SK-N-SH treated with all-trans-retinoic acid at 6 μM for 48 hours (cell line): ENCODE data around the gene TXN2.

Experiments used
- ATAC-seq: fragments of 200-7000 bp; cut with Tn5 transposase; 3 replicates; pipeline ENCODE4 v1.9.1; 2020; ENCODE audit warnings: mild to moderate bottlenecking, moderate library complexity
- ARNTL ChIP-seq: fragments of 450-650 bp; formaldehyde crosslinking; IDR thresholded peaks from 2 replicates; pipeline ENCODE4 v1.5.0; 2020; ENCODE audit warnings: low read depth, mild to moderate bottlenecking, moderate library complexity, borderline replicate concordance
- BACH2 ChIP-seq: fragments of 250-450 bp; sonication (Bioruptor Pico); IDR thresholded peaks from 2 replicates; pipeline ENCODE4 v1.9.0; 2021; ENCODE audit warnings: mild to moderate bottlenecking, borderline replicate concordance
- CREB5 ChIP-seq: fragments of 250-450 bp; sonication (Bioruptor Pico); IDR thresholded peaks from 2 replicates; pipeline ENCODE4 v1.5.1; 2020; ENCODE audit warnings: low read depth, mild to moderate bottlenecking, moderate library complexity
- CSDC2 ChIP-seq: fragments of 250-450 bp; sonication (Bioruptor Pico); IDR thresholded peaks from 2 replicates; pipeline ENCODE4 v1.5.0; 2020; ENCODE audit warnings: mild to moderate bottlenecking, moderate library complexity
- CSRNP3 ChIP-seq: fragments of 250-450 bp; sonication (Bioruptor Pico); IDR thresholded peaks from 2 replicates; pipeline ENCODE4 v1.5.1; 2021; ENCODE audit warnings: mild to moderate bottlenecking, moderate library complexity
- ESRRG ChIP-seq: fragments of 250-450 bp; sonication (Bioruptor Pico); IDR thresholded peaks from 2 replicates; pipeline ENCODE4 v1.6.1; 2021; ENCODE audit warnings: mild to moderate bottlenecking
- GLIS3 ChIP-seq: fragments of 250-450 bp; sonication (Bioruptor Pico); IDR thresholded peaks from 2 replicates; pipeline ENCODE4 v1.5.0; 2020; ENCODE audit warnings: mild to moderate bottlenecking, moderate library complexity
- ISL1 ChIP-seq: fragments of 250-450 bp; sonication (Bioruptor Pico); IDR thresholded peaks from 2 replicates; pipeline ENCODE4 v2.1.2; 2022; ENCODE audit warnings: mild to moderate bottlenecking, moderate library complexity
- OSR1 ChIP-seq: fragments of 250-450 bp; sonication (Bioruptor Pico); IDR thresholded peaks from 2 replicates; pipeline ENCODE4 v1.8.0; 2022; ENCODE audit warnings: moderate library complexity, mild to moderate bottlenecking, inconsistent platforms
- PATZ1 ChIP-seq: fragments of 250-450 bp; sonication (Bioruptor Pico); IDR thresholded peaks from 2 replicates; pipeline ENCODE4 v1.8.0; 2020; ENCODE audit warnings: mild to moderate bottlenecking, moderate library complexity, borderline replicate concordance
- POU6F1 ChIP-seq: fragments of 250-450 bp; sonication (Bioruptor Pico); IDR thresholded peaks from 2 replicates; pipeline ENCODE4 v1.8.0; 2021; ENCODE audit warnings: low read depth, mild to moderate bottlenecking, moderate library complexity, borderline replicate concordance
- PPARA ChIP-seq: fragments of 250-450 bp; sonication (Bioruptor Pico); IDR thresholded peaks from 2 replicates; pipeline ENCODE4 v1.5.0; 2020; ENCODE audit warnings: mild to moderate bottlenecking, borderline replicate concordance
- RARB ChIP-seq: fragments of 250-450 bp; sonication (Bioruptor Pico); IDR thresholded peaks from 2 replicates; pipeline ENCODE4 v1.8.0; 2021; ENCODE audit warnings: mild to moderate bottlenecking, moderate library complexity
- TCF4 ChIP-seq: fragments of 250-450 bp; sonication (Bioruptor Pico); IDR thresholded peaks from 2 replicates; pipeline ENCODE4 v1.8.0; 2021; ENCODE audit warnings: mild to moderate bottlenecking, moderate library complexity, borderline replicate concordance
- TOX ChIP-seq: fragments of 250-450 bp; sonication (Bioruptor Pico); IDR thresholded peaks from 2 replicates; pipeline ENCODE4 v1.8.0; 2021; ENCODE audit warnings: mild to moderate bottlenecking, moderate library complexity, borderline replicate concordance
- TSHZ2 ChIP-seq: fragments of 250-450 bp; sonication (Bioruptor Pico); IDR thresholded peaks from 2 replicates; pipeline ENCODE4 v1.5.0; 2020; ENCODE audit warnings: mild to moderate bottlenecking, moderate library complexity
- ZC3H10 ChIP-seq: fragments of 250-450 bp; sonication (Bioruptor Pico); IDR thresholded peaks from 2 replicates; pipeline ENCODE4 v1.5.1; 2021; ENCODE audit warnings: mild to moderate bottlenecking, moderate library complexity
- ZFP3 ChIP-seq: fragments of 250-450 bp; sonication (Bioruptor Pico); IDR thresholded peaks from 2 replicates; pipeline ENCODE4 v1.5.0; 2020; ENCODE audit warnings: mild to moderate bottlenecking, moderate library complexity
- ZFP30 ChIP-seq: fragments of 450-650 bp; formaldehyde crosslinking; IDR thresholded peaks from 2 replicates; pipeline ENCODE4 v1.5.0; 2022; ENCODE audit warnings: mild to moderate bottlenecking, moderate library complexity
- ZNF565 ChIP-seq: fragments of 450-650 bp; formaldehyde crosslinking; conservative IDR thresholded peaks from 2 replicates; pipeline ENCODE4 v1.5.0; 2020; ENCODE audit warnings: low read depth, mild to moderate bottlenecking, moderate library complexity
- ZNF70 ChIP-seq: fragments of 450-650 bp; formaldehyde crosslinking; IDR thresholded peaks from 2 replicates; pipeline ENCODE4 v1.5.0; 2020; ENCODE audit warnings: mild to moderate bottlenecking, moderate library complexity
- ZNF8 ChIP-seq: fragments of 450-650 bp; formaldehyde crosslinking; IDR thresholded peaks from 2 replicates; pipeline ENCODE4 v1.5.0; 2020; ENCODE audit warnings: mild to moderate bottlenecking, moderate library complexity

The TXN2 gene

GRCh38 chr22:36447632-36448031 lies 33.8 kb downstream of the TXN2 start:
- no peak for ATAC-seq
- TF ChIP-seq ZNF8 (CRISPR knock-in tag) (no peak), ZFP3 (CRISPR knock-in tag) (no peak), TCF4 (CRISPR knock-in tag) (no peak), PATZ1 (no peak), ESRRG (CRISPR knock-in tag) (no peak), CREB5 (CRISPR knock-in tag) (no peak), OSR1 (no peak), PPARA (CRISPR knock-in tag) (no peak), GLIS3 (CRISPR knock-in tag) (no peak), CSDC2 (CRISPR knock-in tag) (no peak), ZNF565 (CRISPR knock-in tag) (no peak), ZFP30 (CRISPR knock-in tag) (no peak), TOX (no peak), CSRNP3 (CRISPR knock-in tag) (no peak), ZC3H10 (CRISPR knock-in tag) (no peak), RARB (CRISPR knock-in tag) (no peak), BACH2 (no peak), ARNTL (CRISPR knock-in tag) (no peak)

- TF ChIP-seq OSR1 (no peak), CREB5 (CRISPR knock-in tag) (no peak), ZFP30 (CRISPR knock-in tag) (no peak), TOX (no peak), CSDC2 (CRISPR knock-in tag) (no peak), TSHZ2 (no peak), ARNTL (CRISPR knock-in tag) (no peak), ISL1 (CRISPR knock-in tag) (no peak), PPARA (CRISPR knock-in tag) (no peak), TCF4 (CRISPR knock-in tag) (no peak), ZFP3 (CRISPR knock-in tag) (no peak), BACH2 (no peak), GLIS3 (CRISPR knock-in tag) (no peak), ZNF8 (CRISPR knock-in tag) (no peak), PATZ1 (no peak), POU6F1 (no peak), ZNF70 (CRISPR knock-in tag) (no peak)
- ATAC-seq, result peak; percentile 75
Measured at GRCh38 chr22:36445158-36445668, 36.2 kb downstream of the TXN2 start.
